SK-N-SH treated with all-trans-retinoic acid at 6 μM for 48 hours (cell line): ENCODE results near the gene RAB3GAP2.

Experiments
- ATAC-seq: fragments of 200-7000 bp; cut with Tn5 transposase; 3 replicates; pipeline ENCODE4 v1.9.1; 2020; ENCODE audit warnings: mild to moderate bottlenecking, moderate library complexity
- ARNTL ChIP-seq: fragments of 450-650 bp; formaldehyde crosslinking; IDR thresholded peaks from 2 replicates; pipeline ENCODE4 v1.5.0; 2020; ENCODE audit warnings: low read depth, mild to moderate bottlenecking, moderate library complexity, borderline replicate concordance
- GLIS3 ChIP-seq: fragments of 250-450 bp; sonication (Bioruptor Pico); IDR thresholded peaks from 2 replicates; pipeline ENCODE4 v1.5.0; 2020; ENCODE audit warnings: mild to moderate bottlenecking, moderate library complexity
- ISL1 ChIP-seq: fragments of 250-450 bp; sonication (Bioruptor Pico); IDR thresholded peaks from 2 replicates; pipeline ENCODE4 v2.1.2; 2022; ENCODE audit warnings: mild to moderate bottlenecking, moderate library complexity
- RARB ChIP-seq: fragments of 250-450 bp; sonication (Bioruptor Pico); IDR thresholded peaks from 2 replicates; pipeline ENCODE4 v1.8.0; 2021; ENCODE audit warnings: mild to moderate bottlenecking, moderate library complexity
- SNAI2 ChIP-seq: fragments of 250-450 bp; sonication (Bioruptor Pico); IDR thresholded peaks from 2 replicates; pipeline ENCODE4 v1.5.0; 2020; ENCODE audit warnings: mild to moderate bottlenecking, moderate library complexity
- ZC3H10 ChIP-seq: fragments of 250-450 bp; sonication (Bioruptor Pico); IDR thresholded peaks from 2 replicates; pipeline ENCODE4 v1.5.1; 2021; ENCODE audit warnings: mild to moderate bottlenecking, moderate library complexity
- ZFP3 ChIP-seq: fragments of 250-450 bp; sonication (Bioruptor Pico); IDR thresholded peaks from 2 replicates; pipeline ENCODE4 v1.5.0; 2020; ENCODE audit warnings: mild to moderate bottlenecking, moderate library complexity
- ZNF565 ChIP-seq: fragments of 450-650 bp; formaldehyde crosslinking; conservative IDR thresholded peaks from 2 replicates; pipeline ENCODE4 v1.5.0; 2020; ENCODE audit warnings: low read depth, mild to moderate bottlenecking, moderate library complexity
- ZNF8 ChIP-seq: fragments of 450-650 bp; formaldehyde crosslinking; IDR thresholded peaks from 2 replicates; pipeline ENCODE4 v1.5.0; 2020; ENCODE audit warnings: mild to moderate bottlenecking, moderate library complexity
- TF ChIP-seq, protein P1 (sequence below): fragments of 250-450 bp; sonication (Bioruptor Pico); IDR thresholded peaks from 2 replicates; pipeline ENCODE4 v1.8.0; 2020; ENCODE audit warnings: mild to moderate bottlenecking, moderate library complexity, borderline replicate concordance
- TF ChIP-seq, protein P2 (sequence below): fragments of 250-450 bp; sonication (Bioruptor Pico); IDR thresholded peaks from 2 replicates; pipeline ENCODE4 v1.8.0; 2021; ENCODE audit warnings: low read depth, mild to moderate bottlenecking, moderate library complexity, borderline replicate concordance
- TF ChIP-seq, protein P3 (sequence below): fragments of 250-450 bp; sonication (Bioruptor Pico); IDR thresholded peaks from 2 replicates; pipeline ENCODE4 v1.5.1; 2021; ENCODE audit warnings: mild to moderate bottlenecking, moderate library complexity

Gene RAB3GAP2

DNA sequence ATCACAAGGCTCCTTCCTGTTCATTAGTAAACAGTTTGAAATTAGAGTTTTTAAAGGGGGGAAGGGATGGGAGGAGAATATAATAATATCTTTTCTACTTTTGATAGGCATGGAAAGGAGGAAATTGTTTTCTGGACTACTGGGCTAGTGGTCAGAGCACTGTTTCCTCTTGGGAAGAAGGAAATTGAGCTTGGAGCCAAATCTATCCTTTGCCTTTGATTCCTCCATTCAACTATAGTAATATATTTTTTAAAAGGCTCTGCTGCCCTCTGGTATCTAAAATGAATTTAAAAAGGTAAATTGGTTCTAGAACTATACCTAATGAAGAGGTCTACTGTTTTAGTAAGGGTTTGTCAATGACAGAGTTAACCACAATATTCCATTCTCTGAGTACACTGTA is 172.4 kb downstream of the RAB3GAP2 start:
- TF ChIP-seq RARB (CRISPR knock-in tag) (no peak), GLIS3 (CRISPR knock-in tag) (no peak), ZNF565 (CRISPR knock-in tag) (no peak), ZFP3 (CRISPR knock-in tag) (no peak), ZC3H10 (CRISPR knock-in tag) (no peak), ZNF8 (CRISPR knock-in tag) (no peak), ISL1 (CRISPR knock-in tag) (no peak), SNAI2 (CRISPR knock-in tag) (no peak), ARNTL (no peak)
- TF ChIP-seq, protein P1, sequence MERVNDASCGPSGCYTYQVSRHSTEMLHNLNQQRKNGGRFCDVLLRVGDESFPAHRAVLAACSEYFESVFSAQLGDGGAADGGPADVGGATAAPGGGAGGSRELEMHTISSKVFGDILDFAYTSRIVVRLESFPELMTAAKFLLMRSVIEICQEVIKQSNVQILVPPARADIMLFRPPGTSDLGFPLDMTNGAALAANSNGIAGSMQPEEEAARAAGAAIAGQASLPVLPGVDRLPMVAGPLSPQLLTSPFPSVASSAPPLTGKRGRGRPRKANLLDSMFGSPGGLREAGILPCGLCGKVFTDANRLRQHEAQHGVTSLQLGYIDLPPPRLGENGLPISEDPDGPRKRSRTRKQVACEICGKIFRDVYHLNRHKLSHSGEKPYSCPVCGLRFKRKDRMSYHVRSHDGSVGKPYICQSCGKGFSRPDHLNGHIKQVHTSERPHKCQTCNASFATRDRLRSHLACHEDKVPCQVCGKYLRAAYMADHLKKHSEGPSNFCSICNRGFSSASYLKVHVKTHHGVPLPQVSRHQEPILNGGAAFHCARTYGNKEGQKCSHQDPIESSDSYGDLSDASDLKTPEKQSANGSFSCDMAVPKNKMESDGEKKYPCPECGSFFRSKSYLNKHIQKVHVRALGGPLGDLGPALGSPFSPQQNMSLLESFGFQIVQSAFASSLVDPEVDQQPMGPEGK (CRISPR knock-in tag) = no peak
- TF ChIP-seq, protein P2, sequence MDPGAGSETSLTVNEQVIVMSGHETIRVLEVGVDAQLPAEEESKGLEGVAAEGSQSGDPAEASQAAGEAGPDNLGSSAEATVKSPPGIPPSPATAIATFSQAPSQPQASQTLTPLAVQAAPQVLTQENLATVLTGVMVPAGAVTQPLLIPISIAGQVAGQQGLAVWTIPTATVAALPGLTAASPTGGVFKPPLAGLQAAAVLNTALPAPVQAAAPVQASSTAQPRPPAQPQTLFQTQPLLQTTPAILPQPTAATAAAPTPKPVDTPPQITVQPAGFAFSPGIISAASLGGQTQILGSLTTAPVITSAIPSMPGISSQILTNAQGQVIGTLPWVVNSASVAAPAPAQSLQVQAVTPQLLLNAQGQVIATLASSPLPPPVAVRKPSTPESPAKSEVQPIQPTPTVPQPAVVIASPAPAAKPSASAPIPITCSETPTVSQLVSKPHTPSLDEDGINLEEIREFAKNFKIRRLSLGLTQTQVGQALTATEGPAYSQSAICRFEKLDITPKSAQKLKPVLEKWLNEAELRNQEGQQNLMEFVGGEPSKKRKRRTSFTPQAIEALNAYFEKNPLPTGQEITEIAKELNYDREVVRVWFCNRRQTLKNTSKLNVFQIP (CRISPR knock-in tag) = no peak
- TF ChIP-seq, protein P3, sequence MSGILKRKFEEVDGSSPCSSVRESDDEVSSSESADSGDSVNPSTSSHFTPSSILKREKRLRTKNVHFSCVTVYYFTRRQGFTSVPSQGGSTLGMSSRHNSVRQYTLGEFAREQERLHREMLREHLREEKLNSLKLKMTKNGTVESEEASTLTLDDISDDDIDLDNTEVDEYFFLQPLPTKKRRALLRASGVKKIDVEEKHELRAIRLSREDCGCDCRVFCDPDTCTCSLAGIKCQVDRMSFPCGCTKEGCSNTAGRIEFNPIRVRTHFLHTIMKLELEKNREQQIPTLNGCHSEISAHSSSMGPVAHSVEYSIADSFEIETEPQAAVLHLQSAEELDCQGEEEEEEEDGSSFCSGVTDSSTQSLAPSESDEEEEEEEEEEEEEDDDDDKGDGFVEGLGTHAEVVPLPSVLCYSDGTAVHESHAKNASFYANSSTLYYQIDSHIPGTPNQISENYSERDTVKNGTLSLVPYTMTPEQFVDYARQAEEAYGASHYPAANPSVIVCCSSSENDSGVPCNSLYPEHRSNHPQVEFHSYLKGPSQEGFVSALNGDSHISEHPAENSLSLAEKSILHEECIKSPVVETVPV (CRISPR knock-in tag) = no peak
- no peak for ATAC-seq
